Stimulated activated CD8-positive, alpha-beta memory T cell treated with anti-CD3 and anti-CD28 coated beads, Interleukin-2, amount 100 ng/mL, for 48 hours (primary cell): ENCODE results near the gene HYCC2.
"Not testable (repeated sequence)": the region's sequence is repeated elsewhere in the genome, so short reads cannot be mapped to it uniquely, and the experiment has no call there.

Experiments
- DNase-seq, 2 donors: peaks; one replicate each; pipeline ENCODE4 v3.0.0-alpha.2; 2020; ENCODE audit warnings: low read depth in 2 of 2

Gene HYCC2

DNA sequence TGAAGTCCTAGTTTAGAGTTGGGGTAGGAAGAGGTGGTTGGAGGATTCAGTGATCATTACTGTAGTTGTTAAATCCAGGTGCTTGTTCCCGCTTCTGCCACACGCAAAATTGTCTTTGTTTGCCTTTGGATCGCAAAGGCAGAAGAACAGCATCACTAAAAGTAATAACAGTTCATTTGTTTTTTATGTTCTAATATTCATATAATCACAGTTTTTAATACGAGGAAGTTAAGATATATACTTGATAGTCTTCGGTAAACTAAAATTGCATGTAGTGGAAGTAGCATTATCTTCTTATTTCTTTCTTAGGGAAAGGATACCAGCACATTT, 695 bp upstream of the HYCC2 start:
- no peak for DNase-seq

DNA sequence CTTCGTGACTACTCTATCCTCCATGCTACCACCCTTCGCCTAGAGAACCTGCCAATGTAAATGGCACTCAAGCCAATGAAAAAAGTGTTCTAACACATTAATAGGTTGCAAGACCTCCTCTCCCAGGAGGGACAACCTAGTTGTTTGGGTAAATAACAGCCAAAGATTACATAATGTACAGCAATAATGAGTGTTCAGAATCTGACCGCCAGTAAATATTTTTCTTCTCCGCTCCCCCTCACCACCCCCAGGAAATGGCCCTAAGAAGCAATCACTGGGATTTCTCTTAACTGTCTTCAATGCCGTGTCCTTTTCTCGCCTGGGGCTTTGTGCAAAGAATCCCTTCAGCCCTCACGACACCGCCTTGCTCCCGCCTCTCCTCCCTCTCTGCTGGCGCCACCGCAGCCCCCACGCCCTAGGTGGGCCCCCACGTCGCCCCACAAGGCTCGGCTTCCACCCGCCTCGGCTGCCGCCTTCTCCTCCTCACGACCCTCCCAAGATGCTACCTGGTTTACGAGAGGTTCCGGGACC, 458 bp downstream of the HYCC2 start:
- no peak for DNase-seq

DNA sequence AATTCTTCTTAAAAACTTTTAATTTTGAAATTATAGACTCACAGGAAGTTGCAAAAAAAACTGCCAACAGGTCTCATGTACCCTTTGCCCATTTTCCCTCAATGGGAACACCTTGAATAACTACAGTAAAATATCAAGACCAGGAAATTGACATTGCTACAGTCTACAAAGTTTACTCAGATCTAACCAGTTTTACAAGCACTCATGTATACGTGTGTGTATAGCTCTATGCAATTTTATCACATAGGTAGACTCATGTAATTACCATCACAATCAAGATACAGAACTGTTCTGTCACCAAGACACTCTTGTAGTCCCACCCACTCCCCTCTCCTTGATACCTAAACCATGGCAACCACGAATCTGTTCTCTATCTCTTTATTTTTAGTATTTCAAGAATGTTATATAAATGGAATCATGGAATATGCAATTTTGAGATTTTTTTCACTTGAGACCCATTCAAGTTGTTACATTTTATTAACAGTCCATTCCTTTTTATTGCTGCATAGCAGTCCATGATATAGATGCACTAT, 6.6 kb downstream of the HYCC2 start:
- no peak for DNase-seq

DNA sequence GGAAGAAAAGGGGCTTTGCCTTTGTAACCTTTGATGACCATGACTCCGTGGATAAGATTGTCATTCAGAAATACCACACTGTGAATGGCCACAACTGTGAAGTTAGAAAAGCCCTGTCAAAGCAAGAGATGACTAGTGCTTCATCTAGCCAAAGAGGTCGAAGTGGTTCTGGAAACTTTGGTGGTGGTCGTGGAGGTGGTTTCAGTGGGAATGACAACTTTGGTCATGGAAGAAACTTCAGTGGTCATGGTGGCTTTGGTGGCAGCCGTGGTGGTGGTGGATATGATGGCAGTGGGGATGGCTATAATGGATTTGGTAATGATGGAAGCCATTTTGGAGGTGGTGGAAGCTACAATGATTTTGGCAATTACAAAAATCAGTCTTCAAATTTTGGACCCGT, 8.0 kb downstream of the HYCC2 start:
- DNase-seq: peak; percentile 16 to 55

DNA sequence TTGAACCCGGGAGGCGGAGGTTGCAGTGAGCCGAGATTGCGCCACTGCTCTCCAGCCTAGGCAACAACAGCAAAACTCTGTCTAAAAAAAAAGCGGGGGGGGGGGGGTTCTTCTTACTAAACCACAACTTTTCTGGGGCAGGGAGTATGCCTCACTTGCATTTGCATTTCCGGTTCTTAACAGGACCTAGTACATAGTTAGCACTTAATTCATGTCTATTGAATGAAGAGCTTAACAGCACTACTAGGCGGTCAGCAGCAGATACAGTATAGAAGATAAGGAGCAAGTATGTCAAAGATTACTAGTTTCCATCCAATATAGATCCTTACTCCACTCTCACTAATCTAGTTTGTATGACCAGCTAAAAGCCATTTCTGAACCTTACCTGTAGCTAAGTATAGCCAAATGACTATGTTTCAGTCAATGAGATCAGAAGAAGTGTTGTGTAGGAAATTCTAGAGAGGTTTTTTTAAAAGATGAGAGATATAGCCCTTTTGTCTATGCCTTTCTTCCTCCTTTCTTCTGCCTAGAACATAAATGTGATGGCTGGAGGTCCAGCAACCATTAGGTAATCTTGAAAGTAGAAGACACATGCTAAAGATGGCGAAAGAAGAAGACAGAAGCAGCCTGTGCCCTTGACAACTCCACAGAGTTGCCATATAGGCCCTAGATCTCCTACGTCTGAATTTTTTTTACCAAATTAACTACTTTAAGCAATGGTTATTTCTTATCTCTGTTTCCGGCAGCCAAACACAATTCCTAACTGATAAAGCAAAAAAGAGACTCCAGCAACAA, 11.3 kb downstream of the HYCC2 start:
- no peak for DNase-seq

DNA sequence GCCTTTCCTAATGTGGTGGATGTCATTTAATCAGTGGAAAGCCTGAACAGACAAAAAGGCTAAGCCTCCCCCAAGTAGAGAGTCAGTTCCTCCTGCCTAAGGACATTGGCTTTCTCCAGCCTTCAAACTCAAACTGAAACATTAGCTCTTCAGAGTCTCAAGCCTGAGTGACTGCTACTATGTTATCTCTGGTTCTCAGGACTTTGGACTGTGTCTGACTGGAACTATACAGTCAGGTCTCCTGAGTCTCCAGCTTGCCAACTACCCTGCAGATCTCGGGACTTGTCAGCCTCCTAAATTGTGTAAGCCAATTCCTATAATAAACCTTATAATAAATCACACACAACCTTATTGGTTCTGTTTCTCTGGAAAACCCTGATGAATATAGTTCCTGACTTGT, 12.6 kb downstream of the HYCC2 start:
- no peak for DNase-seq

DNA sequence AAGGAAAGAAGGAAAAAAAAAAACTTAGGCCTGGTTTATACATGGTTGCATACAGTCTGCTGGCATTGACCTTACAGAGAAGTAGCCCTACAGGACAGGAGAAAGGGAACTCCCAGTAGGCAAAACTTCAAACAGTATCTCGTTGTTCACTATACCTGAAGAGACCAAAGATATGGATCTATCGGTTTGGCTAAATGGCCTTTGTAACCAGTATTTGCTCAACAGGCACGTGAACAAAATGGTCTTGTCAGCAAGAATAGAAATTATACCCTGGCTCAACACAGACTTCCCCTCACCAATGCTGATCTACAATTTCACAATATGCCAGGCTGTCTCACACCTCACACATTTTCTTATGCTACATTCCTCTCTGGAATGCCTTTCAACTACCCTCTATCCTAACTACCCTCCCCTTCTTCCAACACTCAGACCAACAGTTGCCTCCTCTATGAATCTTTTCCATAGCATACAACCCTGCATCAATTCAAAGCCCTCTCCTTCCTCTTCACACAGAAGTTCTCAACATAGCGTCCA, 13.7 kb downstream of the HYCC2 start:
- DNase-seq: no peak

DNA sequence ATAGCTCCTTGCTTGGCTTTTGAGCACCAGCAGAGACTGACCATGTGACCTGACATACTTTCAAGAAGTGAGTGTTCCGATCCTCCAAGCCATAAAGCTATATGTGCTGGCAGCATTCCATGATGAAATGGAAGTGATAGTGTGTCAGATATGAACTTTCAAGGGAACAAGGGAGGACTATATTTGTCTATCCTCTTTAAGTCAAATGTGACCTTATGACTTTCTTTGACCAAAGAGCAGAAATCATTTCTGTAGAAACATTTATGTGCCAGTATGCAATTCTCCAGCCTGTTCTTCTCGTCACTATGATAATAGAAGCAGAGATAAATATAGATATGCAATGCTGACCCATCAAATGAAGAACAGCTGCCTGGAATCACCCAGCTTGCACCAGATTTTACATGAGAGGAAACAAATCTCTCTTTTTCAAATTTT, 14.4 kb downstream of the HYCC2 start:
- no peak for DNase-seq

DNA sequence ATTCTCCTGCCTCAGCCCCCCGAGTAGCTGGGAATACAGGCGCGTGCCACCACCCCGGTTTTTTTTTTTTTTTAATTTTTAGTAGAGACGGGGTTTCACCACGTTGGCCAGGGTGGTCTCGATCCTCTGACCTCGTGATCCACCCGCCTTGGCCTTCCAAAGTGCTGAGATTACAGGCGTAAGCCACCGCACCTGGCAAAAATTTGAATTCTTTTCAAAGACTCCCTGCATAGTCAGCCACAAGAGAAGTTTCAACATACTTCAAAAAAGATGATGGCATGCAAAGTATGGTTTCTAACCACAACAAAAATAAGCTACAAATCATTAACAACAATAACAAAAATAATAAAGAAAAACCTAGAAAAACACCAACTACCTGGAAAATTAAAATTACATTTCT, 22.0 kb downstream of the HYCC2 start:
- DNase-seq: no peak

DNA sequence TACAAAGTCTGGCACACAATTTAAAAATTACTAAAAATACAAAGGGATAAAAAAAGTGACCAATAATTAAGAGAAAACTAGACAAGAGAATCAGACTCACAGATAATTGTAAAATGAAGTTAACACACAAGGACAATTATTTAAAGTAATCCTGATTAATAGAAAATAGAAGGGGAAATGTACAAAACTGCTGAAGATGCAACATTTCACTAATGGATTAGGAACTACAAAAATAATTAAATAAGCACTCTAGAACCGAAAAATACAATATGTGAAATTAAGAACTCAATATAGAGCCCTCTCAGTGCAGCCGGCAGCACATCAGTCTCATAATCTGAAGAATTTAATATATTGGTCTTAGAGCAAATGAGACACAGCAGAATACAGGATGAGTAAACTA, 24.6 kb downstream of the HYCC2 start:
- no peak for DNase-seq

DNA sequence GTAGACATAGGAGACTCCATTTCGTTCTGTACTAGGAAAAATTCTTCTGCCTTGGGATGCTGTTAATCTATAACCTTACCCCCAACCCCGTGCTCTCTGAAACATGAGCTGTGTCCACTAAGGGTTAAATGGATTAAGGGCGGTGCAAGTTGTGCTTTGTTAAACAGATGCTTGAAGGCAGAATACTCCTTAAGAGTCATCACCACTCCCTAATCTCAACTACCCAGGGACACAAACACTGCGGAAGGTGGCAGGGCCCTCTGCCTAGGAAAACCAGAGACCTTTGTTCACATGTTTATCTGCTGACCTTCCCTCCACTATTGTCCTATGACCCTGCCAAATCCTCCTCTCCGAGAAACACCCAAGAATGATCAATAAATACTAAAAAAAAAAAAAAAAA, 28.4 kb downstream of the HYCC2 start:
- not testable (repeated sequence) for DNase-seq

DNA sequence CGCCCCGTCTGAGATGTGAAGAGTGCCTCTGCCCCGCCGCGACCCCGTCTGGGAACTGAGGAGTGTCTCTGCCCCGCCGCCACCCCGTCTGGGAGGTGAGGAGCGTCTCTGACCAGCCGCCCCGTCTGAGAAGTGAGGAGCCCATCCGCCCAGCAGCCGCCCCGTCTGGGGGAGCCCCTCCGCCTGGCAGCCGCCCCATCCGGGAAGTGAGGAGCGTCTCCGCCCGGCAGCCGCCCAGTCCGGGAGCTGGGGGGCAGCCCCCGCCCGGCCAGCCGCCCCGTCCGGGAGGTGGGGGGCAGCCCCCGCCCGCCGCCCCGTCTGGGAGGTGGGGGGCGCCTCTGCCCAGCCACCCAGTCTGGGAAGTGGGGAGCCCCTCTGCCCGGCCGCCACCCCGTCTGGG, 29.0 kb downstream of the HYCC2 start:
- DNase-seq: not testable (repeated sequence)

DNA sequence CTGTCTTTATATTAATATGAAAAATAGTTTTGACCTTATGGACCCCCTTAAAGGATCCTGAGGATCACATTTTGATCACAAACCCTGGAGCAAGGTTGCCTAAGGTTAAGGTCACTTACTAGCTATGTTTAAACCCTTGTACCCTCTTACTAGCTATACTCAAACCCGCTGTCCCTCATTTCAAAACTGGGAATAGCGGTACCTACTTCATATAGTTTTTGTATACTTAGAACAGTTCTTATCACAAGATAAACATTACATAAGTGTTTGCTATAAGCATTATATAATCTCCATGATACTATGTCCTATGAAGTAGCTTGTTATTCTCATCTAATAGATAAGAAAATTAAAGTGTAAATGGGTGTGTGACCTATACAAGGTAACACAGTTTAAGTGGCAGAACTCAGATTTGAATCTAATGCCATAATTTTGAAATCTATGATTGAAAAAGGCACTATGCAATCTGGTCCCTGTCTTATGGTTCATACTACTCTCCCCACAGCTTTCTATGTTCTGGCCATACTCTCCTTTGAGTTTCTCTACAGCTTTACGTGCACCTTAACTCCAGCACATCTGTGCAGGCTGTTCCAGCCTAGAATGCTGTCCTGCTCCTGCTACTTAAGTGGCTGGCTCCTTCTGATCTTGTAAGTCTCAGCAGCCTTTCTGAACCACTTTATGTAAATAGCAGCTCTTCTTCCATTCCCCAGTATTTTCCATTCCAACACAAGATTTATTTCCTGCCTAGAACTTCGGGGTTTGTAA, 30.4 kb downstream of the HYCC2 start:
- DNase-seq: no peak

DNA sequence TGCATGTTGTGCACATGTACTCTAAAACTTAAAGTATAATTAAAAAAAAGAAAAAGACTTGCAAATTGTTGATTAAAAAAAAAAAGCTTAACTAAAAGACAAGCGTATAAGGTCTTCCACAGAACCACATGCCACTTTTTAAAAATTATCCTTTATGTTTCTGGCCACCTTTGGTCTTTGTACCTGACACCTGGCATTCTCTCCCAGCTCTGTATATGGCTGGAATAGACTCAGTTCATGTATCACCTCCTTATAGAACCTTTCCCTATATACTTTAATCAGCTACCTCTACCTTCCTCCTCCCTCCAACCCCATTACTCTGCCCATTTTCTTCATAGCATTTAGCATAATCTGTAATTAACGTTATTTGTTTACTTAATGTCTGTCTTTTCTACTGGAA, 32.6 kb downstream of the HYCC2 start:
- no peak for DNase-seq

DNA sequence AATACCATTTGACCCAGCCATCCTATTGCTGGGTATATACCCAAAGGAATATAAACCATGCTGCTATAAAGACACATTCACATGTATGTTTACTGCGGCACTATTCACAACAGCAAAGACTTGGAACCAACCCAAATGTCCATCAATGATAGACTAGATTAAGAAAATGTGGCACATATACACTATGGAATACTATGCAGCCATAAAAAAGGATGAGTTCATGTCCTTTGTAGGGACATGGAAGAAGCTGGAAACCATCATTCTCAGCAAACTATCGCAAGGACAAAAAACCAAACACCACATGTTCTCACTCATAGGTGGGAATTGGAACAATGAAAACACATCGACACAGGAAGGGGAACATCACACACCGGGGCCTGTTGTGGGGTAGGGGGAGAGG, 33.1 kb downstream of the HYCC2 start:
- DNase-seq: not testable (repeated sequence)

DNA sequence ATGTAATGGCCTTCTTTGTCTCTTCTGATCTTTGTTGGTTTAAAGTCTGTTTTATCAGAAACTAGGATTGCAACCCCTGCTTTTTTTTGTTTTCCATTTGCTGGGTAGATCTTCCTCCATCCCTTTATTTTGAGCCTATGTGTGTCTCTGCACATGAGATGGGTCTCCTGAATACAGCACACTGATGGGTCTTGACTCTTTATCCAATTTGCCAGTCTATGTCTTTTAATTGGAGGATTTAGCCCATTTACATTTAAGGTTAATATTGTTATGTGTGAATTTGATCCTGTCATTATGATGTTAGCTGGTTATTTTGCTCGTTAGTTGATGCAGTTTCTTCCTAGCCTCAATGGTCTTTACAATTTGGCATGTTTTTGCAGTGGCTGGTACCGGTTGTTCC, 37.1 kb downstream of the HYCC2 start:
- DNase-seq: not testable (repeated sequence)

DNA sequence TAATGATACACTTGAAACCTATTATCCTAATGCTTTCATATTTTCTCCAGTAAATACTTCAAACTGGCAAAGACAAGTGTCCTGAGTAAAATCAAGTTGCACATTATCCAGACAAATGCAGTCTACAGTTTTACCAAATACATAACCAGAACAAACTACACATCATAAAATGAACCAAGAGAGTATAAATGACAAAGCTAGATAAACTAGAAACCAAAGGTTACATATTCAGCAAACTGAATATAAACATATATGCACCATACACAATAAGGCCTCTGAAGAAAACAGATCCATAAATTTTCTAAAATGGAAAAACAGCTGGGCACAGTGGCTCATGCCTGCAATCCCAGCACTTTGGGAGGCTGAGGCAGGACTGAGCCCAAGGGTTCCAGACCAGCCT, 47.0 kb downstream of the HYCC2 start:
- no peak for DNase-seq

DNA sequence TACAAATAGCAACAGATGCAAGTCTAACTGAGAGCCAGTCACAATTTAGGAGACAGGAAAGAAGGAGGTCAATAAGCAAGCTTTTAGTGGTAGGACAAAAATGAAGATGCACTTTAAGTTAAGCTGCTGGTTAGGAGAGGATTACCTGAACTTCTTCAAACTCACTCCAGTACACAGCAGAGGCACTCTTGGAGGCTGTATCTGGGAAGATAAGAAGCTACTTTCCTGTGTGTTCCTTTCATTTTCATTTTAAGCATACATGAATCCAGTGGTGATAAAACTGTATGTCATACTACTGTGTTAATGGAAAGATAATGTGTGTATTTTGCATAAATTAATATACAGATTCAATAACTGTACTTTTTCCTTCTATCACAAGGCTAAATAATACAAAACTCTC, 49.6 kb downstream of the HYCC2 start:
- no peak for DNase-seq
